Panc1 (cell line): ENCODE measurements around the gene NEK6. TPM values are rescaled to one million over a fixed set of nuclear protein-coding genes. Genes with fewer than 3 reads are reported as not detected.

Experiments used
- ATAC-seq: fragments of 200-7000 bp; cut with Tn5 transposase; 2 replicates; pipeline ENCODE4 v1.9.1; 2020; ENCODE audit warnings: mild to moderate bottlenecking, moderate library complexity
- BruUV-seq: library from RNA; stranded (reverse); fragments of 400-500 nt; replicated peaks from 2 replicates; lab custom pipeline; 2021; lab: Mats Ljungman, UMichigan
- CTCF ChIA-PET: fragments of 300-600 bp; sonication (Branson Sonifier 250); formaldehyde crosslinking; loops from one replicate; lab custom pipeline; 2022; ENCODE audit warnings: antibody characterized with exemption; lab: Charles Lee
- POLR2A ChIA-PET: fragments of 300-600 bp; sonication (Branson Sonifier 250); formaldehyde crosslinking; loops from one replicate; lab custom pipeline; 2022; ENCODE audit warnings: antibody characterized with exemption; lab: Charles Lee
- DNase-seq: peaks from one replicate; pipeline ENCODE4 v3.0.0-alpha.2; 2010; ENCODE audit warnings: low read depth, low spot score
- H3K27ac ChIP-seq: 2 replicates; pipeline ENCODE4 v1.5.1; 2011; ENCODE audit warnings: mild to moderate bottlenecking, low read length, inconsistent platforms
- H3K27me3 ChIP-seq: fragments of 200-500 bp; sonication (Bioruptor generic); 2 replicates; pipeline ENCODE4 v1.6.0; 2014; ENCODE audit warnings: low read length, inconsistent platforms; ENCODE audit not compliant: control insufficient read depth, insufficient read depth
- H3K36me3 ChIP-seq: fragments of 200-500 bp; sonication (Bioruptor generic); 2 replicates; pipeline ENCODE4 v1.5.1; 2014; ENCODE audit warnings: inconsistent platforms, mild to moderate bottlenecking, low read length, moderate library complexity; ENCODE audit not compliant: control insufficient read depth, insufficient read depth
- H3K4me1 ChIP-seq: 2 replicates; pipeline ENCODE4 v1.5.1; 2011; ENCODE audit warnings: inconsistent platforms, mild to moderate bottlenecking, low read length, moderate library complexity; ENCODE audit not compliant: control insufficient read depth, insufficient read depth
- H3K4me3 ChIP-seq, 2 experiments: 2 replicates each; pipeline ENCODE4 v1.5.1; 2011 to 2012; ENCODE audit warnings: low read depth in 2 of 2, low read length in 2 of 2, mild to moderate bottlenecking in 2 of 2, inconsistent platforms in 1 of 2, moderate library complexity in 1 of 2
- H3K9me3 ChIP-seq: fragments of 200-500 bp; sonication (Bioruptor generic); 2 replicates; pipeline ENCODE4 v1.5.1; 2014; ENCODE audit warnings: low read depth, mild to moderate bottlenecking, inconsistent platforms, low read length, moderate library complexity; ENCODE audit not compliant: control insufficient read depth, insufficient read depth
- POLR2AphosphoS5 ChIP-seq: IDR thresholded peaks from 2 replicates; pipeline ENCODE4 v1.6.1; 2012; ENCODE audit warnings: mild to moderate bottlenecking, low read depth, low read length, moderate library complexity
- SIN3A ChIP-seq: IDR thresholded peaks from 2 replicates; pipeline ENCODE4 v1.6.1; 2012; ENCODE audit warnings: low read depth, mild to moderate bottlenecking, low read length, moderate library complexity, borderline replicate concordance; ENCODE audit not compliant: insufficient read depth
- TCF7L2 ChIP-seq: IDR thresholded peaks from 2 replicates; pipeline ENCODE4 v1.6.1; 2011; ENCODE audit warnings: mild to moderate bottlenecking, low read depth, low read length, inconsistent platforms
- in situ Hi-C: cut with HindIII; loops from 2 replicates; pipeline ENCODE4 v1.10.0; 2016; ENCODE audit warnings: low sequenced_read_pairs, low pct_unique_long_range_greater_than_20kb
- intact Hi-C: fragments of 100-400 bp; cut with micrococcal nuclease; formaldehyde crosslinking; loops from one replicate; pipeline ENCODE4 v1.10.0; 2022; ENCODE audit not compliant: unreplicated experiment
- total RNA-seq: library from RNA; stranded (reverse); gene quantifications from one replicate; pipeline ENCODE4 v1.2.1, GENCODE V29; 2021; ENCODE audit not compliant: unreplicated experiment
- TF ChIP-seq, protein P1 (sequence below), 2 experiments: IDR thresholded peaks; 2 replicates each; pipeline ENCODE4 v1.6.1; 2011 to 2012; ENCODE audit warnings: low read depth in 2 of 2, control low read depth in 1 of 2, low read length in 1 of 2, mild to moderate bottlenecking in 1 of 2, moderate library complexity in 1 of 2; ENCODE audit not compliant: insufficient read depth in 1 of 2
- TF ChIP-seq, protein P2 (sequence below): fragments of 450-650 bp; IDR thresholded peaks from 2 replicates; pipeline ENCODE4 v1.5.1; 2017; ENCODE audit warnings: mild to moderate bottlenecking

The NEK6 gene
- total RNA-seq, 1 experiment from 2014 or later: 56.3 TPM

DNA sequence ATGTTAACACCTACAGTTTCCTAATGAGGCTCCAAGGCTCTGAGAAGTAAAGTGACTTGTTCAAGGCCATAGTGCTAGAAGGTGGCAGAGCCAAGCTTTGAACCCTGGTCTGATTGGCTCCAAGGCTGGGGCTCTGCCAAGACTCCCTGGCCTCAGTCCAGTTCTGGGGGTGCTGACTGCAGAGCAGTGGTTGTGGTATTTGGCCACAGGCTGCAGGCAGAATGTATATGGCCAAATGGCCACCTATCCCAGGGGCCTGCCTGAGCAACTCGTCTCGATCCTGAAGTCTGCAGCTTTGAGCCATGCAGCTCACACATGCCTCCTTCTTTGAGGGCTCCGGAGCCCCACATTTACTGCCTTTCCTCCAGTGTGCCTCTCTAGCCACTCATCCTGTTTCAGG, 9.7 kb upstream of the NEK6 start:
- POLR2A ChIA-PET: no interaction called here

DNA sequence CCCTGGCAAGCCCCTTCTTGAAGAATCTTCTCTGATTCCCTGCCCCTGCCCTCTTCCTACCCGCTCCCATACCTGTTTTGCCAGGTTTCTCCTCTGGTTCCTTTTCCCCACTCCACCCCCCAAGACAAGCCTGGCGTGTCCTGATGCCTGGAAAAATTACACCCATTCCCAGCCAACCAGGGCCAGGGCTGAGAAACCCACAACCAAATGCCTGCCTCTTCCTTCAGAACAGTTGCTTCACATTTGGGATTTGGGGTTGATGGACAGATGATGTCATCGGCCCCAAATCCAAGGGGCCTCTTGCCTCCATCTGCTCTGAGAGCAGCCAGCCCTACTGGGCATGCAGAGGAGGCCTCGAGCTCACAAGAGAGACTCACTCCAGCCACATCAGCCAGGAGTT, 8.8 kb upstream of the NEK6 start:
- POLR2A ChIA-PET: no interaction called here
- Histone ChIP-seq H3K27ac (no peak overlapping the region), H3K9me3 (no peaks in the 10 kb centered on the region), H3K4me3 (no peak overlapping the region), H3K27me3 (no peaks in the 10 kb centered on the region), H3K36me3 (no peaks in the 10 kb centered on the region), H3K4me1 (peaks cover 13% of the 10 kb centered on the region)
- TF ChIP-seq, protein P1, sequence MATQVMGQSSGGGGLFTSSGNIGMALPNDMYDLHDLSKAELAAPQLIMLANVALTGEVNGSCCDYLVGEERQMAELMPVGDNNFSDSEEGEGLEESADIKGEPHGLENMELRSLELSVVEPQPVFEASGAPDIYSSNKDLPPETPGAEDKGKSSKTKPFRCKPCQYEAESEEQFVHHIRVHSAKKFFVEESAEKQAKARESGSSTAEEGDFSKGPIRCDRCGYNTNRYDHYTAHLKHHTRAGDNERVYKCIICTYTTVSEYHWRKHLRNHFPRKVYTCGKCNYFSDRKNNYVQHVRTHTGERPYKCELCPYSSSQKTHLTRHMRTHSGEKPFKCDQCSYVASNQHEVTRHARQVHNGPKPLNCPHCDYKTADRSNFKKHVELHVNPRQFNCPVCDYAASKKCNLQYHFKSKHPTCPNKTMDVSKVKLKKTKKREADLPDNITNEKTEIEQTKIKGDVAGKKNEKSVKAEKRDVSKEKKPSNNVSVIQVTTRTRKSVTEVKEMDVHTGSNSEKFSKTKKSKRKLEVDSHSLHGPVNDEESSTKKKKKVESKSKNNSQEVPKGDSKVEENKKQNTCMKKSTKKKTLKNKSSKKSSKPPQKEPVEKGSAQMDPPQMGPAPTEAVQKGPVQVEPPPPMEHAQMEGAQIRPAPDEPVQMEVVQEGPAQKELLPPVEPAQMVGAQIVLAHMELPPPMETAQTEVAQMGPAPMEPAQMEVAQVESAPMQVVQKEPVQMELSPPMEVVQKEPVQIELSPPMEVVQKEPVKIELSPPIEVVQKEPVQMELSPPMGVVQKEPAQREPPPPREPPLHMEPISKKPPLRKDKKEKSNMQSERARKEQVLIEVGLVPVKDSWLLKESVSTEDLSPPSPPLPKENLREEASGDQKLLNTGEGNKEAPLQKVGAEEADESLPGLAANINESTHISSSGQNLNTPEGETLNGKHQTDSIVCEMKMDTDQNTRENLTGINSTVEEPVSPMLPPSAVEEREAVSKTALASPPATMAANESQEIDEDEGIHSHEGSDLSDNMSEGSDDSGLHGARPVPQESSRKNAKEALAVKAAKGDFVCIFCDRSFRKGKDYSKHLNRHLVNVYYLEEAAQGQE (IDR thresholded peaks at IDR 0.05; ENCODE audit: insufficient read depth in 1 of 2, low read depth in 2 of 2, low read length in 1 of 2): no peak
- TF ChIP-seq TCF7L2: no peak
- CTCF ChIA-PET: no interaction called here
- DNase-seq: no peak
- intact Hi-C loops: no loop called here
- no TSS peak for BruUV-seq
- no peak for ATAC-seq
- in situ Hi-C loops: no loop called here

More for the DNA sequence above, 9.7 kb upstream of the NEK6 start:
- Histone ChIP-seq H3K9me3 (no peaks in the 10 kb centered on the region), H3K4me3 (no peak overlapping the region), H3K36me3 (no peaks in the 10 kb centered on the region), H3K27me3 (no peaks in the 10 kb centered on the region), H3K27ac (no peak overlapping the region), H3K4me1 (peaks cover 13% of the 10 kb centered on the region)
- TF ChIP-seq, protein P1 (IDR thresholded peaks at IDR 0.05; ENCODE audit: insufficient read depth in 1 of 2, low read depth in 2 of 2, low read length in 1 of 2): no peak
- TF ChIP-seq TCF7L2 (no peak), POLR2AphosphoS5 (no peak), SIN3A (no peak)
- TF ChIP-seq, protein P2, sequence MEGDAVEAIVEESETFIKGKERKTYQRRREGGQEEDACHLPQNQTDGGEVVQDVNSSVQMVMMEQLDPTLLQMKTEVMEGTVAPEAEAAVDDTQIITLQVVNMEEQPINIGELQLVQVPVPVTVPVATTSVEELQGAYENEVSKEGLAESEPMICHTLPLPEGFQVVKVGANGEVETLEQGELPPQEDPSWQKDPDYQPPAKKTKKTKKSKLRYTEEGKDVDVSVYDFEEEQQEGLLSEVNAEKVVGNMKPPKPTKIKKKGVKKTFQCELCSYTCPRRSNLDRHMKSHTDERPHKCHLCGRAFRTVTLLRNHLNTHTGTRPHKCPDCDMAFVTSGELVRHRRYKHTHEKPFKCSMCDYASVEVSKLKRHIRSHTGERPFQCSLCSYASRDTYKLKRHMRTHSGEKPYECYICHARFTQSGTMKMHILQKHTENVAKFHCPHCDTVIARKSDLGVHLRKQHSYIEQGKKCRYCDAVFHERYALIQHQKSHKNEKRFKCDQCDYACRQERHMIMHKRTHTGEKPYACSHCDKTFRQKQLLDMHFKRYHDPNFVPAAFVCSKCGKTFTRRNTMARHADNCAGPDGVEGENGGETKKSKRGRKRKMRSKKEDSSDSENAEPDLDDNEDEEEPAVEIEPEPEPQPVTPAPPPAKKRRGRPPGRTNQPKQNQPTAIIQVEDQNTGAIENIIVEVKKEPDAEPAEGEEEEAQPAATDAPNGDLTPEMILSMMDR: no peak
- no peak for ATAC-seq
- no peak for DNase-seq
- BruUV-seq: no TSS peak
- CTCF ChIA-PET: no interaction called here
- in situ Hi-C loops (no loop called here), intact Hi-C loops (no loop called here)
